ENCODE results near the gene SAMD4A. TPM values are rescaled to one million over a fixed set of nuclear protein-coding genes. Genes with fewer than 3 reads are reported as not detected.

The SAMD4A gene
- total and polyA plus RNA-seq, 8 donors = 2.5 to 67.4 (median 15.9) TPM

DNA sequence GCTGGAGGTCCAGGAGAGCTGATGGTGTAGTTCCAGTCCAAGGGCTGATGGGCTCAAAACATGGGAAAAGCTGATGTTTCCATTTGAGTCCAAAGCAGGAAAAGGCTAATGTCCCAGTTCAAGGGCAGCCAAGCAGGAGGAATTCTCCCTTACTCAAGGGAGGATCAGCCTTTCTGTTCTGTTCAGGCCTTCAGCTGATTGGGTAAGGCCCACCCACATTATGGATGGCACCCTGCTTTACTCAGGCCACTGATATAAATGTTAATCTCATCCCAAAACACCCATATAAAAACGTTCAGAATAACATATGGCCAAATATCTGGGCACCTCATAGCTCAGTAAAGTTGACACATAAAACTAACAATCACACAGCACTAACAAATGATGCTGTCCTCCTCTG, 64.1 kb downstream of the SAMD4A start:
- H3K36me3 ChIP-seq = no peaks in the 10 kb centered on the region
- TF ChIP-seq POLR2AphosphoS5 (IDR thresholded peaks at IDR 0.05) = no peak
- no peak for TF ChIP-seq POLR2A (IDR thresholded peaks at IDR 0.05)
- TF ChIP-seq, protein P1, sequence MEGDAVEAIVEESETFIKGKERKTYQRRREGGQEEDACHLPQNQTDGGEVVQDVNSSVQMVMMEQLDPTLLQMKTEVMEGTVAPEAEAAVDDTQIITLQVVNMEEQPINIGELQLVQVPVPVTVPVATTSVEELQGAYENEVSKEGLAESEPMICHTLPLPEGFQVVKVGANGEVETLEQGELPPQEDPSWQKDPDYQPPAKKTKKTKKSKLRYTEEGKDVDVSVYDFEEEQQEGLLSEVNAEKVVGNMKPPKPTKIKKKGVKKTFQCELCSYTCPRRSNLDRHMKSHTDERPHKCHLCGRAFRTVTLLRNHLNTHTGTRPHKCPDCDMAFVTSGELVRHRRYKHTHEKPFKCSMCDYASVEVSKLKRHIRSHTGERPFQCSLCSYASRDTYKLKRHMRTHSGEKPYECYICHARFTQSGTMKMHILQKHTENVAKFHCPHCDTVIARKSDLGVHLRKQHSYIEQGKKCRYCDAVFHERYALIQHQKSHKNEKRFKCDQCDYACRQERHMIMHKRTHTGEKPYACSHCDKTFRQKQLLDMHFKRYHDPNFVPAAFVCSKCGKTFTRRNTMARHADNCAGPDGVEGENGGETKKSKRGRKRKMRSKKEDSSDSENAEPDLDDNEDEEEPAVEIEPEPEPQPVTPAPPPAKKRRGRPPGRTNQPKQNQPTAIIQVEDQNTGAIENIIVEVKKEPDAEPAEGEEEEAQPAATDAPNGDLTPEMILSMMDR (IDR thresholded peaks at IDR 0.05) = no peak
- TF ChIP-seq EP300 (IDR thresholded peaks at IDR 0.05) = no peak
- H3K9me3 ChIP-seq = no peaks in the 10 kb centered on the region
- WGBS, 5 donors = 25 to 55% (median 43%) methylated on average over 1 of the region's 1 CpG
- no peak overlapping the region for H3K4me3 ChIP-seq
- H3K27me3 ChIP-seq = no peaks in the 10 kb centered on the region
- DNase-seq = no peak
- intact Hi-C loops (cut with DNase I; ENCODE audit: low total_unique reads) = loop anchor here (10.0 kb wide), 1 partner anchor 46 kb away; no protein-coding TSS in a partner anchor
- no peak overlapping the region for H3K27ac ChIP-seq
- peaks cover 5 to 36% (median 24%) of the 10 kb centered on the region in 4 donors for H3K4me1 ChIP-seq

DNA sequence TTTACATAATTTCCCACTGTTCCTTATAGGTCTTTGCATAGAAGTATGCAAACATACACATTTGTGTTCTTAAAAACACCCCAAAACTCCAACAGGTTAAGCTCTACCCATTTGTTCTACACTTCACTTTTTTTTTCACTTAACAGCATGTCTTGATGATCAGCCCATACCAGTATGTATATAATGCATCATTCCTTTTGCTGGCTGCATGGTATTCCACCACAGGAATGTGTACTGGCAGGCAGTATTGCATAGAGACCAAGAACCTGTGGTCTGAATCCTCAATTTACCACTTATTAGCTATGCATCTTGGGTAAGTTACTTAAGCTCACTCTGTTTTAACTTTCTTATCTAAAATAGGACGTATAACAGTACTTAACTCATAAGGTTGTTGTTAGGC, 65.5 kb downstream of the SAMD4A start:
- Histone ChIP-seq H3K4me3 (no peak overlapping the region), H3K9me3 (no peaks in the 10 kb centered on the region), H3K4me1 (peaks cover 5 to 29% (median 16%) of the 10 kb centered on the region in 4 donors), H3K36me3 (no peaks in the 10 kb centered on the region), H3K27ac (no peak overlapping the region), H3K27me3 (no peaks in the 10 kb centered on the region)
- TF ChIP-seq POLR2AphosphoS5 (IDR thresholded peaks at IDR 0.05) (no peak), POLR2A (IDR thresholded peaks at IDR 0.05) (no peak), EP300 (IDR thresholded peaks at IDR 0.05) (no peak)
- TF ChIP-seq, protein P1 (IDR thresholded peaks at IDR 0.05) = no peak
- no peak for DNase-seq
- 94 to 100% (median 96%) methylated on average over 1 of the region's 1 CpG for WGBS, 5 donors
- intact Hi-C loops (cut with DNase I; ENCODE audit: low total_unique reads) = loop anchor here (10.0 kb wide), 1 partner anchor 48 kb away; no protein-coding TSS in a partner anchor

DNA sequence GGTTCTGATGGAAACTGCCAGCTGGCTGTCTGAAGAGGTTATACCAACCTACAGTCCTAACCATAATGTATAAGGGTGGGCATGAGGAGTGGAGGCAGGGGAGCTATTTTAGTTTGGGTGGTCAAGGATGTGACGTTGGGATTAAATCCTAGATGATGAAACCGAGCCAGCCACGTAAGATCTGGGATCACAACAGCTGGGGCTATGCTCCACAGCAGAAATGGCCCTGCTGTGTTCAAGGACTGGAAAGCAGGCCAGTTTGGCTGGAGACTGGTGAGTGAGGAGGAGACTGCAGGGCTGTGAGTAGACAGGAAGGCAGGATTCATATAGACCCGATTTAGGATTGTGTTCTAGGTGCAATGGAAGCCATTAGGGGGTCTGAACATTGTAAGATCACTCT, 66.1 kb downstream of the SAMD4A start:
- no peak for DNase-seq
- no peak overlapping the region for H3K27ac ChIP-seq
- no peak for TF ChIP-seq POLR2AphosphoS5 (IDR thresholded peaks at IDR 0.05)
- no peak for TF ChIP-seq POLR2A (IDR thresholded peaks at IDR 0.05)
- no peak for TF ChIP-seq EP300 (IDR thresholded peaks at IDR 0.05)
- TF ChIP-seq, protein P1 (IDR thresholded peaks at IDR 0.05) = no peak
- intact Hi-C loops (cut with DNase I; ENCODE audit: low total_unique reads) = loop anchor here (10.0 kb wide), 1 partner anchor 48 kb away; no protein-coding TSS in a partner anchor
- no peak overlapping the region for H3K4me3 ChIP-seq
- no peaks in the 10 kb centered on the region for H3K9me3 ChIP-seq
- WGBS, 5 donors = 81 to 91% (median 90%) methylated on average over 4 of the region's 4 CpGs
- no peaks in the 10 kb centered on the region for H3K27me3 ChIP-seq
- H3K36me3 ChIP-seq = no peaks in the 10 kb centered on the region
- peaks cover 3 to 29% (median 14%) of the 10 kb centered on the region in 4 donors for H3K4me1 ChIP-seq

DNA sequence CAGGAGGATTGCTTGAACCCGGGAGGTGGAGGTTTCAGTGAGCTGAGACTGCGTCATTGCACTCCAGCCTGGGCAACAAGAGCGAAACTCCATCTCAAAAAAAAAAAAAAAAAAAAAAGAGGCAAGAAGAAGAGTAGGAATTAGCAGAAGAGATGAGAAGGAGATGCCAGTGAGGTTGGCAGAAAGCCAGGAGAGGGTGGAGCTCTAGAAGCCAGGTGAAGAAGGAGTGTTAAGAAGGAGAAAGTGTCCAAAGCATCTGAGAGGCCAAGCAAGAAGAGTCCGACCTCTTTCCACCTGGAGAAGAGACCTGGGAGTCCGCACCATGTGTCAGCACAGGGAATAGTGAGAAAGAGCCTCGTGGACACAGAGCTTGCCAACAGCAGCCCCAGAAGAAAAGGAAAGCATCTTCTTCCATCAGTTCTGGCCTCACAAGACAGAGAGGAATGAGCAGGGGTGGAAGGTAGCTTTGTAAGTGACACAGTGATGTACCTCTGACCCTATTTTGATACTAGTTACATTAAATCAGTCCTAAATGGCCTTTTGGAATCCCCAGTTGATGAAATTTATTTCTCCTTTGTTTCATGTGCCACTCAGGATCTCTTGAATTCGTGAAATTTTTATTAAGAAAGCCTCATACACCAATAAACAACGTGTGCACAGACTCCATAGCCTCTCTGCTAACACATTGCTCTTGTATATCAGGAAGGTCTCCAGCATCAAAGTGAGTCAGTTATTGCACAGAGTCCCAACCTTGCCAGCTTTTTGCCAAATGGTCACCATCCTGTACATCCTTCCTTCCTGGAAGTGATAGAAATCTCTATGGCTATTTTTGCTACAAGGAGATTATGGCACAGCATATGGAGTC, 70.6 kb downstream of the SAMD4A start:
- WGBS, 5 donors = 76 to 88% (median 85%) methylated on average over 8 of the region's 8 CpGs
- H3K27ac ChIP-seq = no peak overlapping the region

More for the DNA sequence above, 70.6 kb downstream of the SAMD4A start:
- Histone ChIP-seq H3K4me1 (peaks cover 0 to 14% (median 7%) of the 10 kb centered on the region in 4 donors), H3K27me3 (no peaks in the 10 kb centered on the region), H3K9me3 (no peaks in the 10 kb centered on the region), H3K4me3 (no peak overlapping the region), H3K36me3 (no peaks in the 10 kb centered on the region)
- DNase-seq = no peak
- intact Hi-C loops (cut with DNase I; ENCODE audit: low total_unique reads) = loop anchor here (10.0 kb wide), 1 partner anchor 53 kb away; no protein-coding TSS in a partner anchor
- TF ChIP-seq POLR2A (IDR thresholded peaks at IDR 0.05) (no peak), EP300 (IDR thresholded peaks at IDR 0.05) (no peak), POLR2AphosphoS5 (IDR thresholded peaks at IDR 0.05) (no peak)
- TF ChIP-seq, protein P1 (IDR thresholded peaks at IDR 0.05) = no peak

Data from stomach (tissue), 9 donors.